ENCODE results near the gene TMEM119.

DNA sequence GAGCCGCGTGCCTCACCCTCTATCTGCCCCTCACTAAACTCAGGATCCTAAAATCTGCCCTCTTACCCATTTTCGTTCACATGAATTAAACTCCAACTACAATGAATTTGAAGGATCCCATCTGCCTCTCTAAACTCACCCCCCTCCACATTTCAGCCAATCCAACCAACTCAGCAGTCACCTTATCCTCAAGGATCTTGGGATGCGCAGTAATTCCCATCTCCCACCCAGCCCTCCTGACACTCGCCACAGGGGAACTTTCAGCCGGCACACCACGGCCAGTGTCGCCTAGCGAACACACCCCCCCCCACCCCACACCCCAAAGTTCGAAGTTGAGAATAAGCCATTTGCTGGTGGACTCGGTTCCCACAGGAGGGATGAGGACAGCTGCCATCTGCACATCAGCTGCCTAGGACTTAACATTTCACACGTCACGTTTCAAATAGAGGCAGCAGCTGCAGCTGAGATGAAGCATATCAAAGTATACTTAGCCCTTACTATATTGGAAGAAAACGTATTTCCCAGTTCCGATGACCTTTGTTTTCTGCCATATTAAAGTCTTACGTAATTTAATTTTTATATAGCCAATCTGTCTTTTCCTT lies 44.5 kb upstream of the TMEM119 start:
- TF ChIP-seq, protein P1, sequence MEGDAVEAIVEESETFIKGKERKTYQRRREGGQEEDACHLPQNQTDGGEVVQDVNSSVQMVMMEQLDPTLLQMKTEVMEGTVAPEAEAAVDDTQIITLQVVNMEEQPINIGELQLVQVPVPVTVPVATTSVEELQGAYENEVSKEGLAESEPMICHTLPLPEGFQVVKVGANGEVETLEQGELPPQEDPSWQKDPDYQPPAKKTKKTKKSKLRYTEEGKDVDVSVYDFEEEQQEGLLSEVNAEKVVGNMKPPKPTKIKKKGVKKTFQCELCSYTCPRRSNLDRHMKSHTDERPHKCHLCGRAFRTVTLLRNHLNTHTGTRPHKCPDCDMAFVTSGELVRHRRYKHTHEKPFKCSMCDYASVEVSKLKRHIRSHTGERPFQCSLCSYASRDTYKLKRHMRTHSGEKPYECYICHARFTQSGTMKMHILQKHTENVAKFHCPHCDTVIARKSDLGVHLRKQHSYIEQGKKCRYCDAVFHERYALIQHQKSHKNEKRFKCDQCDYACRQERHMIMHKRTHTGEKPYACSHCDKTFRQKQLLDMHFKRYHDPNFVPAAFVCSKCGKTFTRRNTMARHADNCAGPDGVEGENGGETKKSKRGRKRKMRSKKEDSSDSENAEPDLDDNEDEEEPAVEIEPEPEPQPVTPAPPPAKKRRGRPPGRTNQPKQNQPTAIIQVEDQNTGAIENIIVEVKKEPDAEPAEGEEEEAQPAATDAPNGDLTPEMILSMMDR (IDR thresholded peaks at IDR 0.05; ENCODE audit: low read depth, low read length), result no peak
- TF ChIP-seq POLR2A (IDR thresholded peaks at IDR 0.05; ENCODE audit: extremely low read depth, insufficient read length), result no peak
- no peak for TF ChIP-seq MYC (IDR thresholded peaks at IDR 0.05; ENCODE audit: low read depth, low read length)

All from NB4 (cell line).